CD14-positive monocyte (primary cell): Measurements from ENCODE around the gene PHGDH. TPM values are rescaled to one million over a fixed set of nuclear protein-coding genes. Genes with fewer than 3 reads are reported as not detected.

Source experiments
- DNase-seq, 3 donors: peaks; one replicate each; pipeline ENCODE4 v3.0.0-alpha.2; 2011 to 2022
- H2AFZ ChIP-seq: 2 replicates; pipeline ENCODE4 v1.6.0; 2012; ENCODE audit warnings: mild to moderate bottlenecking, low read depth, low read length, inconsistent platforms; ENCODE audit not compliant: insufficient read depth, poor library complexity, severe bottlenecking
- H3K27ac ChIP-seq, 2 donors: 1 replicate in 1 of 2; 2 replicates in 1 of 2; pipeline ENCODE4 v1.5.1; 2012 to 2013; ENCODE audit warnings: low read length in 2 of 2, control low read depth in 1 of 2, inconsistent platforms in 1 of 2, low read depth in 1 of 2, mild to moderate bottlenecking in 1 of 2
- H3K27me3 ChIP-seq, 2 donors: one replicate each; pipeline versions ENCODE4 v1.6.0 to v1.6.1; 2011 to 2013; ENCODE audit warnings: low read length in 2 of 2; ENCODE audit not compliant: control insufficient read depth in 2 of 2, insufficient read depth in 2 of 2
- H3K36me3 ChIP-seq, 2 donors: replicated peaks in 1 of 2; 1 replicate in 1 of 2; 2 replicates in 1 of 2; pipeline versions ENCODE4 v1.5.1 to v1.6.1; 2012 to 2013; ENCODE audit warnings: low read length in 2 of 2, control low read depth in 1 of 2, inconsistent platforms in 1 of 2, mild to moderate bottlenecking in 1 of 2; ENCODE audit not compliant: insufficient read depth in 2 of 2, control insufficient read depth in 1 of 2
- H3K4me1 ChIP-seq, 2 donors: 1 replicate in 1 of 2; 2 replicates in 1 of 2; pipeline versions ENCODE4 v1.5.1 to v1.6.1; 2012 to 2013; ENCODE audit warnings: low read length in 2 of 2, control low read depth in 1 of 2, inconsistent platforms in 1 of 2, mild to moderate bottlenecking in 1 of 2, moderate library complexity in 1 of 2; ENCODE audit not compliant: insufficient read depth in 2 of 2, control insufficient read depth in 1 of 2
- H3K4me2 ChIP-seq: replicated peaks from 2 replicates; pipeline ENCODE3; 2012; ENCODE audit warnings: low read length, moderate library complexity, mild to moderate bottlenecking; ENCODE audit not compliant: poor library complexity, severe bottlenecking; ENCODE audit errors: extremely low read depth
- H3K4me3 ChIP-seq, 3 experiments: fragments of 200-600 bp in 1 of 3; sonication (generic) in 1 of 3; replicated peaks in 1 of 3; 1 replicate in 2 of 3; 2 replicates in 1 of 3; pipeline ENCODE4 v1.5.1; 2011 to 2013; ENCODE audit warnings: low read length in 3 of 3, mild to moderate bottlenecking in 3 of 3, control low read depth in 2 of 3, low read depth in 2 of 3, inconsistent platforms in 1 of 3, moderate library complexity in 1 of 3
- H3K79me2 ChIP-seq: 2 replicates; pipeline ENCODE4 v1.6.0; 2012; ENCODE audit warnings: mild to moderate bottlenecking, control low read depth, inconsistent platforms, low read length, moderate library complexity; ENCODE audit not compliant: insufficient read depth
- H3K9ac ChIP-seq: 2 replicates; pipeline ENCODE4 v1.6.0; 2017; ENCODE audit warnings: low read length, mild to moderate bottlenecking; ENCODE audit not compliant: insufficient read depth, poor library complexity, severe bottlenecking
- H3K9me3 ChIP-seq, 2 donors: replicated peaks in 1 of 2; 1 replicate in 1 of 2; 2 replicates in 1 of 2; pipeline versions ENCODE4 v1.5.1 to v1.6.1; 2012 to 2013; ENCODE audit warnings: low read length in 2 of 2, control low read depth in 1 of 2; ENCODE audit not compliant: control insufficient read depth in 1 of 2, insufficient read depth in 1 of 2
- H4K20me1 ChIP-seq: 2 replicates; pipeline ENCODE4 v1.6.0; 2012; ENCODE audit warnings: mild to moderate bottlenecking, low read length, control low read depth, moderate library complexity; ENCODE audit not compliant: insufficient read depth
- H3K27ac Mint-ChIP-seq, 7 donors: one replicate each; pipeline ENCODE4 v1.8.0; 2020; ENCODE audit warnings: mild to moderate bottlenecking in 7 of 7, mixed read lengths in 7 of 7, moderate library complexity in 6 of 7, inconsistent platforms in 2 of 7
- H3K27me3 Mint-ChIP-seq, 3 donors: one replicate each; pipeline ENCODE4 v1.8.0; 2021 to 2022; ENCODE audit warnings: low read depth in 3 of 3, mild to moderate bottlenecking in 3 of 3, mixed read lengths in 3 of 3, moderate library complexity in 3 of 3, inconsistent platforms in 1 of 3
- H3K36me3 Mint-ChIP-seq, 2 donors: one replicate each; pipeline ENCODE4 v1.8.0; 2020; ENCODE audit warnings: mixed read lengths in 2 of 2, inconsistent platforms in 1 of 2, mild to moderate bottlenecking in 1 of 2
- H3K4me1 Mint-ChIP-seq: one replicate; pipeline ENCODE4 v1.8.0; 2020; ENCODE audit warnings: mild to moderate bottlenecking, mixed read lengths
- H3K4me3 Mint-ChIP-seq, 2 donors: one replicate each; pipeline ENCODE4 v1.8.0; 2020; ENCODE audit warnings: mild to moderate bottlenecking in 2 of 2, mixed read lengths in 2 of 2, moderate library complexity in 1 of 2
- H3K9me3 Mint-ChIP-seq, 7 donors: one replicate each; pipeline ENCODE4 v1.8.0; 2020 to 2022; ENCODE audit warnings: mixed read lengths in 7 of 7, mild to moderate bottlenecking in 6 of 7, moderate library complexity in 6 of 7, inconsistent platforms in 2 of 7
- CTCF ChIP-seq: fragments of 200-600 bp; IDR thresholded peaks from one replicate; pipeline ENCODE4 v1.8.0; 2022; ENCODE audit warnings: antibody characterized with exemption, mild to moderate bottlenecking
- WGBS: methylation state at CpG from one replicate; pipeline ENCODE4 v1.1.5; 2013; ENCODE audit warnings: missing lambda C conversion rate; ENCODE audit not compliant: insufficient coverage; 5-methylcytosine and 5-hydroxymethylcytosine counted together
- intact Hi-C, 2 donors: fragments of 100-400 bp; cut with micrococcal nuclease; formaldehyde crosslinking; loops; one replicate each; pipeline versions ENCODE4 v1.15.0 to v1.15.1; 2023
- polyA plus RNA-seq, 3 donors: library from polyadenylated mRNA; depleted of rRNA in 1 of 3; unstranded in 2 of 3; stranded (reverse) in 1 of 3; fragments of 300-500 nt in 2 of 3; fragments of >200 nt in 1 of 3; fragmentation: Illumina TruSeq in 2 of 3; gene quantifications; 1 replicate in 2 of 3; 2 replicates in 1 of 3; pipeline ENCODE4 v1.2.3, GENCODE V29; 2012 to 2021

The PHGDH gene
- polyA plus RNA-seq, 3 donors = 0.09 to 0.44 (median 0.20) TPM

GRCh38 chr1:119743776-119744597 is 32.3 kb downstream of the PHGDH start:
- no peaks in the 10 kb centered on the region for H3K27me3 ChIP-seq
- no peak overlapping the region for H3K9ac ChIP-seq
- Mint-ChIP-seq H3K27ac (peak overlapping the region in 3 of 7 donors; percentile 17 to 43 (median 21)), H3K27me3 (peaks cover 0 to 2% (median 0%) of the 10 kb centered on the region in 3 donors), H3K4me3 (no peak overlapping the region), H3K36me3 (peaks cover 2 to 10% of the 10 kb centered on the region in 2 donors), H3K4me1 (peaks cover 14% of the 10 kb centered on the region), H3K9me3 (no peaks in the 10 kb centered on the region)
- H3K4me3 ChIP-seq = no peak overlapping the region
- no peak overlapping the region for H3K27ac ChIP-seq
- intact Hi-C loops = no loop called here
- no peak overlapping the region for H3K4me2 ChIP-seq
- peaks cover 0 to 16% of the 10 kb centered on the region in 2 donors for H3K36me3 ChIP-seq
- no peaks in the 10 kb centered on the region for H3K9me3 ChIP-seq
- DNase-seq = peak; percentile 27 to 48 (median 46)
- no peaks in the 10 kb centered on the region for H3K79me2 ChIP-seq
- H2AFZ ChIP-seq = peak overlapping the region; percentile 43
- H3K4me1 ChIP-seq = no peaks in the 10 kb centered on the region
- peak; percentile 85 for TF ChIP-seq CTCF
- 40% methylated on average over 9 of the region's 17 CpGs for WGBS
- H4K20me1 ChIP-seq = no peaks in the 10 kb centered on the region

DNA sequence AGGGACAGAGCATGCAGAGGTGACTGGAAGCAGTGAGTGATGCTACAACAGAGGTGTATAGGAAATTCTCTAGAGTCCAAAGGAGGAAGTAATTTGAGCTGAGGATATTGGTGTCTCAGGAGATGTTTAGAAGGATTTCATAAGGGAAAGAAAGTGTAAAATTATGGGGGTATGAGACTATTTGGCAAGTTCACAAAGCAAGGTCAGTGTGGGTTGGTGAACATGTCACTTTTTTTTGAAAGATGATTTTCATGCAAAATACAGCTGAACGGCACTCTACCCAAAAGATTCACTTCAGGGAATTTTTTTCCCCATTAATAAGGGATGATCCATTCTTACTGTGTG is 32.8 kb downstream of the PHGDH start:
- Histone ChIP-seq H2AFZ (peak overlapping the region; percentile 43), H3K27me3 (no peaks in the 10 kb centered on the region), H3K9ac (no peak overlapping the region), H3K4me2 (no peak overlapping the region), H3K27ac (no peak overlapping the region), H3K36me3 (peaks cover 0 to 16% of the 10 kb centered on the region in 2 donors), H3K4me1 (no peaks in the 10 kb centered on the region), H3K4me3 (no peak overlapping the region), H4K20me1 (no peaks in the 10 kb centered on the region), H3K9me3 (no peaks in the 10 kb centered on the region), H3K79me2 (no peaks in the 10 kb centered on the region)
- intact Hi-C loops = no loop called here
- Mint-ChIP-seq H3K4me1 (peaks cover 14% of the 10 kb centered on the region), H3K27ac (no peak overlapping the region), H3K4me3 (no peak overlapping the region), H3K27me3 (peaks cover 0 to under 1% (median under 1%) of the 10 kb centered on the region in 3 donors), H3K36me3 (peaks cover 0 to 7% of the 10 kb centered on the region in 2 donors), H3K9me3 (peaks cover 0 to 2% (median 0%) of the 10 kb centered on the region in 7 donors)
- TF ChIP-seq CTCF = no peak
- no CpG with 5 or more reads among the region's 1 CpG for WGBS
- no peak for DNase-seq
